K562 (cell line): ENCODE measurements around the gene GCNA. TPM values are rescaled to one million over a fixed set of nuclear protein-coding genes. Genes with fewer than 3 reads are reported as not detected.

Experiments used
- ATAC-seq: fragments of 200-7000 bp; cut with Tn5 transposase; 3 replicates; pipeline ENCODE4 v1.9.1; 2020; ENCODE audit warnings: moderate library complexity
- BruUV-seq: library from RNA; stranded (reverse); fragments of 400-500 nt; replicated peaks from 2 replicates; lab custom pipeline; 2021; lab: Mats Ljungman, UMichigan
- CTCF ChIA-PET: fragments of 300-600 bp; formaldehyde crosslinking; extraction: SDS; loops from one replicate; lab custom pipeline; 2021; ENCODE audit warnings: low intra/inter-chr PET ratio; lab: Yijun Ruan, JAX
- POLR2A ChIA-PET: fragments of 300-600, 350-650 bp; sonication (Branson Sonifier 250); formaldehyde crosslinking; extraction: SDS; loops from one replicate; lab custom pipeline; 2021; ENCODE audit warnings: antibody characterized with exemption, inconsistent platforms; lab: Yijun Ruan, JAX
- DNase-seq, 4 experiments: peaks; one replicate each; pipeline versions ENCODE4 v3.0.0 to v3.0.0-alpha.2; 2011 to 2018; ENCODE audit warnings: low spot score in 3 of 4, mixed read lengths in 3 of 4; ENCODE audit errors: extremely low read depth in 1 of 4
- FAIRE-seq: peaks from 2 replicates; lab custom pipeline; 2011; peaks lifted over from hg19 to GRCh38; lab: Jason Lieb, UNC
- H2AFZ ChIP-seq: 2 replicates; pipeline ENCODE4 v1.6.0; 2011; ENCODE audit warnings: low read depth, low read length, control low read depth, inconsistent platforms
- H3K27ac ChIP-seq: fragments of 200-600 bp; 3 replicates; pipeline ENCODE4 v1.8.0; 2011; ENCODE audit warnings: low read depth, mild to moderate bottlenecking, control low read depth, inconsistent platforms, low read length, moderate library complexity, mixed read lengths; ENCODE audit errors: extremely low read depth
- H3K27me3 ChIP-seq, 2 experiments: fragments of 300-600 bp in 1 of 2; 2 replicates in 1 of 2; 3 replicates in 1 of 2; pipeline versions ENCODE4 v1.6.0 to v1.8.0; 2011; ENCODE audit warnings: inconsistent platforms in 2 of 2, low read length in 2 of 2, mild to moderate bottlenecking in 1 of 2, mixed read lengths in 1 of 2, moderate library complexity in 1 of 2; ENCODE audit not compliant: control insufficient read depth in 2 of 2, insufficient read depth in 2 of 2
- H3K36me3 ChIP-seq: fragments of 300-600 bp; 3 replicates; pipeline ENCODE4 v1.8.0; 2011; ENCODE audit warnings: mild to moderate bottlenecking, low read length, inconsistent platforms; ENCODE audit not compliant: control insufficient read depth, insufficient read depth
- H3K4me1 ChIP-seq, 2 experiments: fragments of 200-600 bp in 1 of 2; replicated peaks in 1 of 2; 2 replicates in 1 of 2; 3 replicates in 1 of 2; pipeline versions ENCODE4 v1.5.1 to v1.8.0; 2011; ENCODE audit warnings: inconsistent platforms in 2 of 2, low read length in 2 of 2, mild to moderate bottlenecking in 1 of 2, mixed read lengths in 1 of 2, moderate library complexity in 1 of 2; ENCODE audit not compliant: control insufficient read depth in 2 of 2, insufficient read depth in 2 of 2
- H3K4me2 ChIP-seq: 2 replicates; pipeline ENCODE4 v1.6.1; 2011; ENCODE audit warnings: low read length, control low read depth, inconsistent platforms, mixed read lengths; ENCODE audit not compliant: insufficient read depth
- H3K4me3 ChIP-seq: fragments of 200-600 bp; sonication (generic), shearing (Covaris generic); 2 replicates; pipeline ENCODE4 v1.5.1; 2016; ENCODE audit warnings: control low read depth, inconsistent platforms
- H3K79me2 ChIP-seq: fragments of 200-600 bp; 3 replicates; pipeline ENCODE4 v1.8.0; 2011; ENCODE audit warnings: low read length, inconsistent platforms; ENCODE audit not compliant: control insufficient read depth, insufficient read depth
- H3K9ac ChIP-seq, 2 experiments: 2 replicates each; pipeline versions ENCODE4 v1.6.0 to v1.6.1; 2011; ENCODE audit warnings: low read depth in 2 of 2, low read length in 2 of 2, control low read depth in 1 of 2, inconsistent platforms in 1 of 2, mild to moderate bottlenecking in 1 of 2, mixed read lengths in 1 of 2; ENCODE audit not compliant: insufficient read depth in 1 of 2
- H3K9me1 ChIP-seq: one replicate; pipeline ENCODE4 v1.6.0; 2011; ENCODE audit warnings: inconsistent platforms, mild to moderate bottlenecking, low read length, moderate library complexity; ENCODE audit not compliant: control insufficient read depth, insufficient read depth
- H3K9me3 ChIP-seq: replicated peaks from 2 replicates; pipeline ENCODE4 v1.5.1; 2011; ENCODE audit warnings: low read depth, low read length, inconsistent platforms; ENCODE audit not compliant: control insufficient read depth, insufficient read depth
- H4K20me1 ChIP-seq: replicated peaks from 2 replicates; pipeline ENCODE4 v1.6.1; 2011; ENCODE audit warnings: low read length, inconsistent platforms, mixed read lengths; ENCODE audit not compliant: control insufficient read depth, insufficient read depth
- ARNT ChIP-seq, 2 experiments: fragments of 450-650 bp; IDR thresholded peaks; 2 replicates each; pipeline ENCODE4 v1.6.1; 2016; ENCODE audit warnings: mild to moderate bottlenecking in 1 of 2
- BCL6 ChIP-seq: fragments of 250-450 bp; sonication (Bioruptor Pico); IDR thresholded peaks from 2 replicates; pipeline ENCODE4 v1.4.0; 2020
- HMGN3 ChIP-seq: IDR thresholded peaks from 2 replicates; pipeline ENCODE4 v1.6.1; 2011; ENCODE audit warnings: borderline replicate concordance, low read depth, mild to moderate bottlenecking, mixed read lengths, low read length; ENCODE audit not compliant: insufficient read length; ENCODE audit errors: extremely low read depth
- HSF4 ChIP-seq: fragments of 250-450 bp; sonication (Bioruptor Pico); IDR thresholded peaks from 2 replicates; pipeline ENCODE4 v2.1.2; 2022; ENCODE audit warnings: mild to moderate bottlenecking, moderate library complexity, borderline replicate concordance
- MTA2 ChIP-seq: fragments of 450-650 bp; IDR thresholded peaks from 2 replicates; pipeline ENCODE4 v1.6.1; 2016; ENCODE audit warnings: low read depth
- NONO ChIP-seq, 2 experiments: fragments of 200-400 bp in 1 of 2; fragments of 450-650 bp in 1 of 2; formaldehyde crosslinking in 1 of 2; IDR thresholded peaks; 2 replicates each; pipeline ENCODE4 v1.6.1; 2017; ENCODE audit warnings: low read depth in 2 of 2, mild to moderate bottlenecking in 2 of 2, moderate library complexity in 2 of 2, low read length in 1 of 2
- POLR2A ChIP-seq: fragments of 450-650 bp; conservative IDR thresholded peaks from 2 replicates; pipeline ENCODE4 v1.6.1; 2016
- PTBP1 ChIP-seq: fragments of 200-400 bp; formaldehyde crosslinking; IDR thresholded peaks from 2 replicates; pipeline ENCODE4 v1.6.1; 2017; ENCODE audit warnings: low read depth, low read length
- PTTG1 ChIP-seq: fragments of 450-650 bp; IDR thresholded peaks from 2 replicates; pipeline ENCODE4 v1.6.1; 2016; ENCODE audit warnings: low read depth, mild to moderate bottlenecking, missing genetic modification characterization, missing compliant biosample characterization
- YBX1 ChIP-seq: fragments of 450-650 bp; IDR thresholded peaks from 2 replicates; pipeline ENCODE4 v1.7.1; 2016; ENCODE audit warnings: mild to moderate bottlenecking
- ZKSCAN3 ChIP-seq: fragments of 250-450 bp; sonication (Bioruptor Pico); IDR thresholded peaks from 2 replicates; pipeline ENCODE4 v1.4.0; 2020
- WGBS: fragments of 100-300 bp; shearing (Covaris generic); methylation state at CpG from one replicate; pipeline ENCODE4 v1.1.6; 2016; ENCODE audit warnings: low coverage, mixed read lengths; ENCODE audit not compliant: insufficient coverage; ENCODE audit errors: missing lambda C conversion rate; 5-methylcytosine and 5-hydroxymethylcytosine counted together
- in situ Hi-C: fragments of 300-500 bp; cut with MboI; formaldehyde crosslinking; loops from 4 replicates; pipeline ENCODE4 v1.15.0; 2018; ENCODE audit warnings: inconsistent platforms, mixed read lengths
- intact Hi-C: fragments of 100-400 bp; cut with micrococcal nuclease; formaldehyde crosslinking; loops from 2 replicates; pipeline ENCODE4 v1.14.2; 2022
- polyA plus RNA-seq, 8 experiments: library from polyadenylated mRNA; depleted of rRNA in 4 of 8; stranded (reverse) in 5 of 8; unstranded in 3 of 8; fragments of >200 nt; fragmentation: Nextera tagmentation in 2 of 8; fragmentation: Illumina TruSeq in 1 of 8; extraction: Ambion mirVana in 2 of 8; extraction: Trizol in 1 of 8; gene quantifications; 2 replicates each; pipeline versions ENCODE4 v1.2.1 to v1.2.3, GENCODE V29; 2011 to 2014; ENCODE audit warnings: inconsistent platforms in 1 of 8, missing spikeins in 1 of 8
- total RNA-seq, 7 experiments: library from RNA; depleted of rRNA in 6 of 7; stranded (reverse); fragments of >200 nt in 6 of 7; fragmentation: Illumina TruSeq in 2 of 7; extraction: Trizol in 2 of 7; gene quantifications; 2 replicates each; pipeline versions ENCODE4 v1.2.1 to v1.2.3, GENCODE V29; 2011 to 2021; ENCODE audit warnings: low replicate concordance in 1 of 7
- TF ChIP-seq, protein P1 (sequence below), 2 experiments: fragments of 450-650 bp; IDR thresholded peaks; 2 replicates each; pipeline ENCODE4 v1.6.1; 2016
- TF ChIP-seq, protein P2 (sequence below): fragments of 450-650 bp; formaldehyde crosslinking; IDR thresholded peaks from 2 replicates; pipeline ENCODE4 v1.4.0; 2020; ENCODE audit warnings: mild to moderate bottlenecking, moderate library complexity
- TF ChIP-seq, protein P3 (sequence below): fragments of 150-350 bp; conservative IDR thresholded peaks from 2 replicates; pipeline ENCODE4 v1.6.1; 2014; ENCODE audit warnings: low read length
- TF ChIP-seq, protein P4 (sequence below): fragments of 450-650 bp; IDR thresholded peaks from 2 replicates; pipeline ENCODE4 v1.6.1; 2016; ENCODE audit warnings: antibody characterized with exemption

GCNA gene
- total and polyA plus RNA-seq, 9 of the 15 experiments (the other 6 are each of a cell fraction or from before 2014, with no cell fraction given) = 0.27 to 1.5 (median 0.86) TPM

DNA sequence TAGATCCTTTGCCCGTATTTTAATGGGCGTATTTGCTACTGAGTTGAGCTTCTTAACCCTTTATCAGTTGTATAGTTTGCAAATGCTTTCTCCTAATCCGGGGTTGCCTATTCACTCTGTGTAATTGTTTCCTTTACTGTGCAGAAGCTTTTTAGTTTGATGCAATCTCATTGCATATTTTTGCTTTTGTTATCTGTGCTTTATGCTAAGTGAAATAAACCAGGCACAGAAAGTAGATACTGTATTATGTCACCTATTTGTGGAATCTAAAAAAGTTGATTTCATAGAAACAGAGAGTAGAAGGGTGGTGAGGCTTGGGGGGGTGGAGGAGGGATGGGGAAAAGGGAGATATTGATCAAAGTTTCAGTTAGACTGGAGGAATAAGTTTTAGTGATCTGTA is 27.7 kb upstream of the GCNA start:
- DNase-seq = no peak
- no peak for ATAC-seq
- Histone ChIP-seq H3K27me3 (no peaks in the 10 kb centered on the region), H3K4me2 (no peak overlapping the region), H4K20me1 (no peaks in the 10 kb centered on the region), H3K9me1 (peaks cover 3% of the 10 kb centered on the region), H3K79me2 (peaks cover 34% of the 10 kb centered on the region), H3K9me3 (no peaks in the 10 kb centered on the region), H3K36me3 (peaks cover 89% of the 10 kb centered on the region), H3K27ac (no peak overlapping the region), H2AFZ (no peak overlapping the region), H3K9ac (no peak overlapping the region), H3K4me3 (no peak overlapping the region), H3K4me1 (no peaks in the 10 kb centered on the region)
- ChIA-PET CTCF (interaction anchor here (1.1 kb wide), 1 partner anchor 10 kb away, joined by 6 read pairs; no protein-coding TSS in a partner anchor), POLR2A (interaction anchor here (1.2 to 4.4 kb wide), 4 partner anchors 9 to 184 kb away, joined by 4 to 37 read pairs (median 6); partner anchors contain the start of genes OGT and TAF1)
- BruUV-seq = no TSS peak
- in situ Hi-C loops (no loop called here), intact Hi-C loops (no loop called here)
- 83% methylated on average over 3 of the region's 3 CpGs for WGBS
- no peak for FAIRE-seq
- TF ChIP-seq PTBP1 (no peak), ZKSCAN3 (CRISPR knock-in tag) (no peak), POLR2A (no peak; the same call in 1 of the 2 replicates), YBX1 (no peak), HMGN3 (no peak), ARNT (IDR thresholded peaks at IDR 0.05) (no peak), HSF4 (CRISPR knock-in tag) (no peak), MTA2 (no peak), PTTG1 (no peak), NONO (IDR thresholded peaks at IDR 0.05; ENCODE audit: low read depth in 2 of 2, low read length in 1 of 2) (no peak), BCL6 (CRISPR knock-in tag) (no peak)
- TF ChIP-seq, protein P1, sequence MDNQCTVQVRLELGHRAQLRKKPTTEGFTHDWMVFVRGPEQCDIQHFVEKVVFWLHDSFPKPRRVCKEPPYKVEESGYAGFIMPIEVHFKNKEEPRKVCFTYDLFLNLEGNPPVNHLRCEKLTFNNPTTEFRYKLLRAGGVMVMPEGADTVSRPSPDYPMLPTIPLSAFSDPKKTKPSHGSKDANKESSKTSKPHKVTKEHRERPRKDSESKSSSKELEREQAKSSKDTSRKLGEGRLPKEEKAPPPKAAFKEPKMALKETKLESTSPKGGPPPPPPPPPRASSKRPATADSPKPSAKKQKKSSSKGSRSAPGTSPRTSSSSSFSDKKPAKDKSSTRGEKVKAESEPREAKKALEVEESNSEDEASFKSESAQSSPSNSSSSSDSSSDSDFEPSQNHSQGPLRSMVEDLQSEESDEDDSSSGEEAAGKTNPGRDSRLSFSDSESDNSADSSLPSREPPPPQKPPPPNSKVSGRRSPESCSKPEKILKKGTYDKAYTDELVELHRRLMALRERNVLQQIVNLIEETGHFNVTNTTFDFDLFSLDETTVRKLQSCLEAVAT (IDR thresholded peaks at IDR 0.05) = no peak
- TF ChIP-seq, protein P2, sequence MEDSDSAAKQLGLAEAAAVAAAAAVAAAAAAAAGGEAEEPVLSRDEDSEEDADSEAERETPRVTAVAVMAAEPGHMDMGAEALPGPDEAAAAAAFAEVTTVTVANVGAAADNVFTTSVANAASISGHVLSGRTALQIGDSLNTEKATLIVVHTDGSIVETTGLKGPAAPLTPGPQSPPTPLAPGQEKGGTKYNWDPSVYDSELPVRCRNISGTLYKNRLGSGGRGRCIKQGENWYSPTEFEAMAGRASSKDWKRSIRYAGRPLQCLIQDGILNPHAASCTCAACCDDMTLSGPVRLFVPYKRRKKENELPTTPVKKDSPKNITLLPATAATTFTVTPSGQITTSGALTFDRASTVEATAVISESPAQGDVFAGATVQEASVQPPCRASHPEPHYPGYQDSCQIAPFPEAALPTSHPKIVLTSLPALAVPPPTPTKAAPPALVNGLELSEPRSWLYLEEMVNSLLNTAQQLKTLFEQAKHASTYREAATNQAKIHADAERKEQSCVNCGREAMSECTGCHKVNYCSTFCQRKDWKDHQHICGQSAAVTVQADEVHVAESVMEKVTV (CRISPR knock-in tag) = no peak
- TF ChIP-seq, protein P3, sequence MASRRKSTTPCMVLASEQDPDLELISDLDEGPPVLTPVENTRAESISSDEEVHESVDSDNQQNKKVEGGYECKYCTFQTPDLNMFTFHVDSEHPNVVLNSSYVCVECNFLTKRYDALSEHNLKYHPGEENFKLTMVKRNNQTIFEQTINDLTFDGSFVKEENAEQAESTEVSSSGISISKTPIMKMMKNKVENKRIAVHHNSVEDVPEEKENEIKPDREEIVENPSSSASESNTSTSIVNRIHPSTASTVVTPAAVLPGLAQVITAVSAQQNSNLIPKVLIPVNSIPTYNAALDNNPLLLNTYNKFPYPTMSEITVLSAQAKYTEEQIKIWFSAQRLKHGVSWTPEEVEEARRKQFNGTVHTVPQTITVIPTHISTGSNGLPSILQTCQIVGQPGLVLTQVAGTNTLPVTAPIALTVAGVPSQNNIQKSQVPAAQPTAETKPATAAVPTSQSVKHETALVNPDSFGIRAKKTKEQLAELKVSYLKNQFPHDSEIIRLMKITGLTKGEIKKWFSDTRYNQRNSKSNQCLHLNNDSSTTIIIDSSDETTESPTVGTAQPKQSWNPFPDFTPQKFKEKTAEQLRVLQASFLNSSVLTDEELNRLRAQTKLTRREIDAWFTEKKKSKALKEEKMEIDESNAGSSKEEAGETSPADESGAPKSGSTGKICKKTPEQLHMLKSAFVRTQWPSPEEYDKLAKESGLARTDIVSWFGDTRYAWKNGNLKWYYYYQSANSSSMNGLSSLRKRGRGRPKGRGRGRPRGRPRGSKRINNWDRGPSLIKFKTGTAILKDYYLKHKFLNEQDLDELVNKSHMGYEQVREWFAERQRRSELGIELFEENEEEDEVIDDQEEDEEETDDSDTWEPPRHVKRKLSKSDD = no peak
- TF ChIP-seq, protein P4, sequence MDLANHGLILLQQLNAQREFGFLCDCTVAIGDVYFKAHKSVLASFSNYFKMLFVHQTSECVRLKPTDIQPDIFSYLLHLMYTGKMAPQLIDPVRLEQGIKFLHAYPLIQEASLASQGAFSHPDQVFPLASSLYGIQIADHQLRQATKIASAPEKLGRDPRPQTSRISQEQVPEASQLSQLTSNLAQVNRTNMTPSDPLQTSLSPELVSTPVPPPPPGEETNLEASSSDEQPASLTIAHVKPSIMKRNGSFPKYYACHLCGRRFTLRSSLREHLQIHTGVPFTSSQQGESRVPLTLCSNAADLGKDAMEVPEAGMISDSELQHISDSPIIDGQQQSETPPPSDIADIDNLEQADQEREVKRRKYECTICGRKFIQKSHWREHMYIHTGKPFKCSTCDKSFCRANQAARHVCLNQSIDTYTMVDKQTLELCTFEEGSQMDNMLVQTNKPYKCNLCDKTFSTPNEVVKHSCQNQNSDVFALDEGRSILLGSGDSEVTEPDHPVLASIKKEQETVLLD = no peak
